ENCODE results near the gene PARPBP.
A peak's percentile ranks its signal among the peaks of the same experiment; 100 is the strongest.
"Not testable (repeated sequence)": the region's sequence is repeated elsewhere in the genome, so short reads cannot be mapped to it uniquely, and the experiment has no call there.

Gene PARPBP

GRCh38 chr12:102220736-102221135, 100.8 kb downstream of the PARPBP start:
- Histone ChIP-seq H3K4me1 (ENCODE audit: control insufficient read depth, insufficient read depth, low read length) (no peaks in the 10 kb centered on the region), H3K9ac (ENCODE audit: low read length) (no peak overlapping the region), H3K4me3 (ENCODE audit: low read length) (no peak overlapping the region), H3K27ac (ENCODE audit: low read depth, low read length) (no peak overlapping the region), H3K27me3 (ENCODE audit: control insufficient read depth, insufficient read depth, low read length) (no peaks in the 10 kb centered on the region), H3K36me3 (ENCODE audit: control insufficient read depth, insufficient read depth, low read length) (no peaks in the 10 kb centered on the region)

DNA sequence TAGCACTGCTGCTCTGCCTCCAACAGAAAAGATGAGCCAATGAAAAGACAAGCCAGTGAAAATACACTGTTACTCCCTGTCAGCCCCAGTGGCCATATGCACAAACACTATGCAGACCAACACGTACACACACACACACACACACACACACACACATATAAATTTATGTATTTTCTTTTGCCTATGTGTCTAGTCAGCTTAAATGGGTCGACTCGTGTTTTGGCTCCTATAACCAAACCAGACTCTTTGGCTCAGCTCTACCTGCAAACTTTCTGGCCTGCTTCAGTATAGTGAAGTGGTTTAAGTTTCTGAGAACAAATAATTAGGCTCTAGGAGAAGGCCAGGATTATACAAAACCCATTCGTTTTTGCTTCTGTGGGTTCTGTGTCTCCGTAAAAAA, 108.0 kb downstream of the PARPBP start:
- Histone ChIP-seq H3K27ac (ENCODE audit: low read depth, low read length) (no peak overlapping the region), H3K9ac (ENCODE audit: low read length) (no peak overlapping the region), H3K27me3 (ENCODE audit: control insufficient read depth, insufficient read depth, low read length) (no peaks in the 10 kb centered on the region), H3K4me3 (ENCODE audit: low read length) (no peak overlapping the region), H3K36me3 (ENCODE audit: control insufficient read depth, insufficient read depth, low read length) (no peaks in the 10 kb centered on the region), H3K4me1 (ENCODE audit: control insufficient read depth, insufficient read depth, low read length) (peaks cover 2% of the 10 kb centered on the region)

DNA sequence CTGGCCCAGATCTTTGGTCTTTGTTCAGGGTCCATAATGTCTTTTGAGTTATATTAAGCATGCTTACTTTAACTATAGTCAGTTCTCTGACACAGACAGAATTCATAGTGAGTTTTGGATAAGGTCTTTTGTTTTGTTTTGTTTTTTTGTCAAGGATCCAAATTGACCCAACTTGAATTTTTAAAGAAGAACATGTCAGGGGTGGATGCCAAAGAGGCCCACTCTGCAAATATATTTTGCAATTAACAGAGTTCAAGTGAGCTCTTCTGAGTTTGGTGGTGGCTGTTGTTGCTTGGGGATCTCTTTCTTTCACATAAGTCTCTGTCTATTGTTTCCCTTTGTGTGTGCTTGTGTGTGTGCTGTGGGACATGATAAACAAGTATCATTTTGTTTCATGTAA, 112.1 kb downstream of the PARPBP start:
- peak overlapping the region; percentile 1 for H3K27ac ChIP-seq (ENCODE audit: low read depth, low read length)
- no peaks in the 10 kb centered on the region for H3K36me3 ChIP-seq (ENCODE audit: control insufficient read depth, insufficient read depth, low read length)
- peaks cover 2% of the 10 kb centered on the region for H3K4me1 ChIP-seq (ENCODE audit: control insufficient read depth, insufficient read depth, low read length)
- H3K27me3 ChIP-seq (ENCODE audit: control insufficient read depth, insufficient read depth, low read length), result no peaks in the 10 kb centered on the region
- no peak overlapping the region for H3K4me3 ChIP-seq (ENCODE audit: low read length)
- no peak overlapping the region for H3K9ac ChIP-seq (ENCODE audit: low read length)

DNA sequence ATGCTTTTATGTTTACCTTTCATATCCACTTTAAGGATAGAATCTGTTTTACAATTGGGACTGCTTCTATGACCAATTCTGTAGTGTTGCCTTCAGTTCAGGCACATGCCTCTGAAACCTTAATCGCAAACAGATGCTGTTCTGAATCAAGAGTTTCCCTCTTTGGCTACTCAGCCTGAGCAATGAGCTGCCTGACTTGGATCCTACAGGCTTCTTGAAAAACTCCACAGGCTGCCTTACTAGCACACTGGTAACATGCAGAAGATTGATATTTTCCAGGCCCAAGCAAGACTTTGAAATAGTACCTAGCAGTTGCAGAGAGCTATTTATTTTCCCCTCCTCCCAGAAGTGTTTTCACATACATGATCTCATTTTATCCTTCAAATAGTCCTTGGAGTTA, 112.5 kb downstream of the PARPBP start:
- Histone ChIP-seq H3K36me3 (ENCODE audit: control insufficient read depth, insufficient read depth, low read length) (no peaks in the 10 kb centered on the region), H3K27ac (ENCODE audit: low read depth, low read length) (peak overlapping the region; percentile 1), H3K9ac (ENCODE audit: low read length) (no peak overlapping the region), H3K4me3 (ENCODE audit: low read length) (no peak overlapping the region), H3K27me3 (ENCODE audit: control insufficient read depth, insufficient read depth, low read length) (no peaks in the 10 kb centered on the region), H3K4me1 (ENCODE audit: control insufficient read depth, insufficient read depth, low read length) (peaks cover 2% of the 10 kb centered on the region)

GRCh38 chr12:102234599-102234998, 114.6 kb downstream of the PARPBP start:
- Histone ChIP-seq H3K27ac (ENCODE audit: low read depth, low read length) (no peak overlapping the region), H3K36me3 (ENCODE audit: control insufficient read depth, insufficient read depth, low read length) (no peaks in the 10 kb centered on the region), H3K9ac (ENCODE audit: low read length) (no peak overlapping the region), H3K4me1 (ENCODE audit: control insufficient read depth, insufficient read depth, low read length) (peaks cover 2% of the 10 kb centered on the region), H3K27me3 (ENCODE audit: control insufficient read depth, insufficient read depth, low read length) (no peaks in the 10 kb centered on the region), H3K4me3 (ENCODE audit: low read length) (no peak overlapping the region)

DNA sequence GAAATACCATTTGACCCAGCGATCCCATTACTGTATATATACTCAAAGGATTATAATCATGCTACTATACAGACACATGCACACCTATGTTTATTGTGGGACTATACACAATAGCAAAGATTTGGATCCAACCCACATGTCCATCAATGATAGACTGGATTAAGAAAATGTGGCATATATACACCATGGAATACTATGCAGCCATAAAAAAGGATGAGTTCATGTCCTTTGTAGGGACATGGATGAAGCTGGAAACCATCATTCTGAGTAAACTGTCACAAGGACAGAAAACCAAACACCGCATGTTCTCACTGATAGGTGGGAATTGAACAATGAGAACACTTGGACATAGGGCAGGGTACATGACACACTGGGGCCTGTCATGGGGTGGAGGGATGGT, 120.9 kb downstream of the PARPBP start:
- H3K27ac ChIP-seq (ENCODE audit: low read depth, low read length), result not testable (repeated sequence)

More for the DNA sequence above, 120.9 kb downstream of the PARPBP start:
- not testable (repeated sequence) for H3K4me1 ChIP-seq (ENCODE audit: control insufficient read depth, insufficient read depth, low read length); H3K36me3 ChIP-seq (ENCODE audit: control insufficient read depth, insufficient read depth, low read length); H3K27me3 ChIP-seq (ENCODE audit: control insufficient read depth, insufficient read depth, low read length); H3K4me3 ChIP-seq (ENCODE audit: low read length); H3K9ac ChIP-seq (ENCODE audit: low read length)
